NCI-H1417 (cell line): Measurements from ENCODE around the gene ALDH1L1.

Experiments used
- DNase-seq, 3 experiments: peaks; one replicate each; lab custom pipeline; 2025; lab: John Stamatoyannopoulos, UW

ALDH1L1 gene

GRCh38 chr3:126180477-126181397 lies at the start of gene ALDH1L1:
Gene ALDH1L1, minus strand, starts transcription at chr3:126180586. Its CDS starts 19,607 bp downstream, at chr3:126160979.
- DNase-seq: peak; percentile 20 to 72 (median 68)

GRCh38 chr3:126226374-126226773 lies 46.0 kb upstream of the ALDH1L1 start:
- DNase-seq: peak in 1 of 3 experiments; percentile 4

- DNase-seq: no peak
Measured at GRCh38 chr3:126216416-126216815, 36.0 kb upstream of the ALDH1L1 start.

GRCh38 chr3:126213379-126214028 lies 33.1 kb upstream of the ALDH1L1 start:
- DNase-seq: peak in 2 of 3 experiments; percentile 67 to 82

- peak; percentile 4 to 82 (median 82) for DNase-seq
Measured at GRCh38 chr3:126212620-126213378, 32.4 kb upstream of the ALDH1L1 start.

GRCh38 chr3:126212250-126212619 lies 31.8 kb upstream of the ALDH1L1 start:
- DNase-seq: no peak

GRCh38 chr3:126211569-126211968 lies 31.2 kb upstream of the ALDH1L1 start:
- peak in 1 of 3 experiments; percentile 3 for DNase-seq

- no peak for DNase-seq
Measured at GRCh38 chr3:126210606-126211005, 30.2 kb upstream of the ALDH1L1 start.

GRCh38 chr3:126209741-126210140 lies 29.4 kb upstream of the ALDH1L1 start:
- no peak for DNase-seq

- DNase-seq: peak in 2 of 3 experiments; percentile 12 to 62
Measured at GRCh38 chr3:126208606-126209256, 28.3 kb upstream of the ALDH1L1 start.

GRCh38 chr3:126208182-126208581 lies 27.8 kb upstream of the ALDH1L1 start:
- DNase-seq: no peak

GRCh38 chr3:126207166-126207565 lies 26.8 kb upstream of the ALDH1L1 start:
- DNase-seq: no peak

GRCh38 chr3:126205717-126206655 lies 25.6 kb upstream of the ALDH1L1 start:
- no peak for DNase-seq

GRCh38 chr3:126202680-126203079 lies 22.3 kb upstream of the ALDH1L1 start:
- DNase-seq: no peak

GRCh38 chr3:126202276-126202675 lies 21.9 kb upstream of the ALDH1L1 start:
- peak in 1 of 3 experiments; percentile 16 for DNase-seq

GRCh38 chr3:126201168-126201567 lies 20.8 kb upstream of the ALDH1L1 start:
- no peak for DNase-seq

- no peak for DNase-seq
Measured at GRCh38 chr3:126200534-126200933, 20.1 kb upstream of the ALDH1L1 start.

- DNase-seq: no peak
Measured at GRCh38 chr3:126199256-126199655, 18.9 kb upstream of the ALDH1L1 start.

GRCh38 chr3:126197854-126198584 lies 17.6 kb upstream of the ALDH1L1 start:
- DNase-seq: peak; percentile 17 to 78 (median 45)

- no peak for DNase-seq
Measured at GRCh38 chr3:126197343-126197742, 17.0 kb upstream of the ALDH1L1 start.
